ENCODE data around the gene ARL4A. TPM values are rescaled to one million over a fixed set of nuclear protein-coding genes. Genes with fewer than 3 reads are reported as not detected.

ARL4A gene
- total and polyA plus RNA-seq, 9 donors = 18.5 to 31.0 (median 23.3) TPM

DNA sequence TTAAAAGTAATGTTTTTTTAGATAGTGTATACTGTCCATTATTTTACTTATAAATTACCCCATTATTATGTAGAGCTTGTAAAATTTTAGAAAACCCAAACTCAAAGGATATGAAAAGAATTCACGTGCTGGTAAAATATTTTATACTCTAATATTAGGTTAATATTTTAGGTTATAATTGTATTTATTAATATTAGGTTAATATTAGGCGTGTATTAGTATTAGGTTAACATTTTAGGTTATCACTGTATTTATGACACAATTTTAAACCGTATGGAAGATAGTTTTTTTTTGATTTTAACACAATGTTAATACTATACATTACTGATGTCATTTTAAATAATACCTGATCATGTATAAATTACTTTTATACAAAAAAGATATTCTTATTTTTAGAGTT is 48.5 kb downstream of the ARL4A start:
- DNase-seq = no peak
- Histone ChIP-seq H3K4me1 (ENCODE audit: control insufficient read depth, insufficient read depth, low read length) (no peaks in the 10 kb centered on the region), H3K27ac (ENCODE audit: low read length) (no peak overlapping the region), H3K36me3 (ENCODE audit: control insufficient read depth, insufficient read depth, low read length) (no peaks in the 10 kb centered on the region), H3K9me3 (replicated peaks; ENCODE audit: control insufficient read depth, low read depth, low read length) (no peaks in the 10 kb centered on the region), H3K4me3 (ENCODE audit: low read length) (no peak overlapping the region), H3K27me3 (ENCODE audit: control insufficient read depth, insufficient read depth, low read length) (no peaks in the 10 kb centered on the region)
- whole genome bisulfite sequencing (ENCODE audit: insufficient coverage) = no CpG with 5 or more reads among the region's 3 CpGs

- no CpG with 5 or more reads among the region's 1 CpG for WGBS (ENCODE audit: insufficient coverage)
- no peak overlapping the region for H3K27ac ChIP-seq (ENCODE audit: low read length)
- no peaks in the 10 kb centered on the region for H3K36me3 ChIP-seq (ENCODE audit: control insufficient read depth, insufficient read depth, low read length)
- H3K4me3 ChIP-seq (ENCODE audit: low read length) = no peak overlapping the region
- DNase-seq = no peak
- no peaks in the 10 kb centered on the region for H3K9me3 ChIP-seq (replicated peaks; ENCODE audit: control insufficient read depth, low read depth, low read length)
- H3K27me3 ChIP-seq (ENCODE audit: control insufficient read depth, insufficient read depth, low read length) = no peaks in the 10 kb centered on the region
- H3K4me1 ChIP-seq (ENCODE audit: control insufficient read depth, insufficient read depth, low read length) = no peaks in the 10 kb centered on the region
Measured at GRCh38 chr7:12737373-12737772, 49.9 kb downstream of the ARL4A start.

- no peaks in the 10 kb centered on the region for H3K4me1 ChIP-seq (ENCODE audit: control insufficient read depth, insufficient read depth, low read length)
- H3K9me3 ChIP-seq (replicated peaks; ENCODE audit: control insufficient read depth, low read depth, low read length) = no peaks in the 10 kb centered on the region
- no peaks in the 10 kb centered on the region for H3K36me3 ChIP-seq (ENCODE audit: control insufficient read depth, insufficient read depth, low read length)
- WGBS (ENCODE audit: insufficient coverage) = 92% methylated on average over 2 of the region's 2 CpGs
- no peak for DNase-seq
- no peak overlapping the region for H3K4me3 ChIP-seq (ENCODE audit: low read length)
- H3K27ac ChIP-seq (ENCODE audit: low read length) = no peak overlapping the region
- H3K27me3 ChIP-seq (ENCODE audit: control insufficient read depth, insufficient read depth, low read length) = no peaks in the 10 kb centered on the region
Measured at GRCh38 chr7:12737836-12738235, 50.4 kb downstream of the ARL4A start.

- H3K36me3 ChIP-seq (ENCODE audit: control insufficient read depth, insufficient read depth, low read length) = no peaks in the 10 kb centered on the region
- no CpG with 5 or more reads among the region's 2 CpGs for WGBS (ENCODE audit: insufficient coverage)
- DNase-seq = no peak
Measured at GRCh38 chr7:12738665-12739064, 51.2 kb downstream of the ARL4A start.

More at GRCh38 chr7:12738665-12739064, 51.2 kb downstream of the ARL4A start:
- no peak overlapping the region for H3K4me3 ChIP-seq (ENCODE audit: low read length)
- no peak overlapping the region for H3K27ac ChIP-seq (ENCODE audit: low read length)
- no peaks in the 10 kb centered on the region for H3K27me3 ChIP-seq (ENCODE audit: control insufficient read depth, insufficient read depth, low read length)
- no peaks in the 10 kb centered on the region for H3K9me3 ChIP-seq (replicated peaks; ENCODE audit: control insufficient read depth, low read depth, low read length)
- no peaks in the 10 kb centered on the region for H3K4me1 ChIP-seq (ENCODE audit: control insufficient read depth, insufficient read depth, low read length)

Other genes with a start within 250 kb of the ARL4A start
- gene SCIN, start 116.9 kb upstream of the ARL4A start, total RNA-seq = 0.27 TPM
- gene SCIN, start 116.9 kb upstream of the ARL4A start, polyA plus RNA-seq (ENCODE audit: insufficient read depth in 1 of 8, insufficient read length in 8 of 8, low replicate concordance in 1 of 8) = under 1 TPM; 0.33 to 0.84 (median 0.43) TPM